K562 (cell line): Measurements from ENCODE around the gene PLA2R1.

ENCODE experiments used
- CEBPB ChIP-seq: fragments of 450-650 bp; IDR thresholded peaks from 2 replicates; pipeline ENCODE4 v1.6.1; 2016; ENCODE audit warnings: missing genetic modification characterization, missing compliant biosample characterization
- GABPB1 ChIP-seq: sonication (generic); formaldehyde crosslinking; IDR thresholded peaks from 2 replicates; pipeline ENCODE4 v1.8.0; 2022; ENCODE audit warnings: mild to moderate bottlenecking, missing genetic modification reagents
- MAFF ChIP-seq: IDR thresholded peaks from 2 replicates; pipeline ENCODE4 v1.6.1; 2012; ENCODE audit warnings: low read length, improper control_type of control experiment
- PHF21A ChIP-seq: fragments of 450-650 bp; IDR thresholded peaks from 2 replicates; pipeline ENCODE4 v1.6.1; 2017; ENCODE audit warnings: low read depth, borderline replicate concordance
- RBM39 ChIP-seq: fragments of 200-400 bp; formaldehyde crosslinking; optimal IDR thresholded peaks from 2 replicates; pipeline ENCODE3; 2018; ENCODE audit warnings: low read depth, low read length
- RFX5 ChIP-seq: IDR thresholded peaks from 2 replicates; pipeline ENCODE4 v1.6.1; 2011; ENCODE audit warnings: low read depth, mild to moderate bottlenecking, improper control_type of control experiment, low read length
- TAF1 ChIP-seq: IDR thresholded peaks from 2 replicates; pipeline ENCODE4 v1.6.1; 2011; ENCODE audit warnings: mild to moderate bottlenecking, low read length, moderate library complexity; ENCODE audit not compliant: insufficient read depth, control insufficient read depth, severe bottlenecking; ENCODE audit errors: extremely low read depth
- TF ChIP-seq, protein P1 (sequence below): fragments of 250-450 bp; sonication (Bioruptor Pico); IDR thresholded peaks from 2 replicates; pipeline ENCODE4 v1.8.0; 2021; ENCODE audit warnings: moderate library complexity, mild to moderate bottlenecking, inconsistent platforms
- TF ChIP-seq, protein P2 (sequence below): IDR thresholded peaks from 2 replicates; pipeline ENCODE4 v1.6.1; 2012; ENCODE audit warnings: low read depth, low read length, improper control_type of control experiment, borderline replicate concordance

DNA sequence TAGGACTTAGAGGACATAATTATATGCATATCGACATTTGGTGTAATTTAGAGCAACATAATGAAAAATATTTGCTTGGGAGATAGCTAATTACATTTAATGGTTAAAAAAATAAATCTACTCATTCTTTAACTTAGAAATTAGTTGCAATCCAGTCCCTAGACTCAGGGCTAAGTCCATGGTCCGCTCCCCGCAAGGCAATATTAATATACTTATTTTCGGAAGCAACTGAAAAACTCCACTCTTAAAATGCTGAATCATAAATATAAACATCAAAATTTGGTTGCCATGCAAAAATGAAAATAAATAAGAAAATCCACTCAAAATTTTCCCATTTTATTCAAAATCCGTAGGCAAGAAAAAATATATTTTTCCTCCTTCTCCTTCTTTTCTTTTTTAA is 164.7 kb downstream of the PLA2R1 start:
- TF ChIP-seq CEBPB (tag) (no peak), PHF21A (no peak), MAFF (no peak), RBM39 (no peak), GABPB1 (CRISPR knock-in tag) (no peak), RFX5 (no peak), TAF1 (no peak)
- TF ChIP-seq, protein P1, sequence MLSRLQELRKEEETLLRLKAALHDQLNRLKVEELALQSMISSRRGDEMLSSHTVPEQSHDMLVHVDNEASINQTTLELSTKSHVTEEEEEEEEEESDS, result no peak
- TF ChIP-seq, protein P2, sequence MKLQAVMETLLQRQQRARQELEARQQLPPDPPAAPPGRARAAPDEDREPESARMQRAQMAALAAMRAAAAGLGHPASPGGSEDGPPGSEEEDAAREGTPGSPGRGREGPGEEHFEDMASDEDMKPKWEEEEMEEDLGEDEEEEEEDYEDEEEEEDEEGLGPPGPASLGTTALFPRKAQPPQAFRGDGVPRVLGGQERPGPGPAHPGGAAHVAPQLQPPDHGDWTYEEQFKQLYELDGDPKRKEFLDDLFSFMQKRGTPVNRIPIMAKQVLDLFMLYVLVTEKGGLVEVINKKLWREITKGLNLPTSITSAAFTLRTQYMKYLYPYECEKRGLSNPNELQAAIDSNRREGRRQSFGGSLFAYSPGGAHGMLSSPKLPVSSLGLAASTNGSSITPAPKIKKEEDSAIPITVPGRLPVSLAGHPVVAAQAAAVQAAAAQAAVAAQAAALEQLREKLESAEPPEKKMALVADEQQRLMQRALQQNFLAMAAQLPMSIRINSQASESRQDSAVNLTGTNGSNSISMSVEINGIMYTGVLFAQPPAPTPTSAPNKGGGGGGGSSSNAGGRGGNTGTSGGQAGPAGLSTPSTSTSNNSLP, result no peak
